PC-9 (cell line): ENCODE data around the gene SYCN.

Experiments used
- CTCF ChIP-seq: fragments of 200-600 bp; sonication (generic); conservative IDR thresholded peaks from 2 replicates; pipeline ENCODE4 v1.6.1; 2017; ENCODE audit warnings: mixed run types, antibody characterized with exemption, mild to moderate bottlenecking, moderate library complexity
- EZH2 ChIP-seq: fragments of 200-600 bp; sonication (generic); IDR thresholded peaks from 2 replicates; pipeline ENCODE4 v1.8.0; 2017; ENCODE audit warnings: antibody characterized with exemption, low read depth

DNA sequence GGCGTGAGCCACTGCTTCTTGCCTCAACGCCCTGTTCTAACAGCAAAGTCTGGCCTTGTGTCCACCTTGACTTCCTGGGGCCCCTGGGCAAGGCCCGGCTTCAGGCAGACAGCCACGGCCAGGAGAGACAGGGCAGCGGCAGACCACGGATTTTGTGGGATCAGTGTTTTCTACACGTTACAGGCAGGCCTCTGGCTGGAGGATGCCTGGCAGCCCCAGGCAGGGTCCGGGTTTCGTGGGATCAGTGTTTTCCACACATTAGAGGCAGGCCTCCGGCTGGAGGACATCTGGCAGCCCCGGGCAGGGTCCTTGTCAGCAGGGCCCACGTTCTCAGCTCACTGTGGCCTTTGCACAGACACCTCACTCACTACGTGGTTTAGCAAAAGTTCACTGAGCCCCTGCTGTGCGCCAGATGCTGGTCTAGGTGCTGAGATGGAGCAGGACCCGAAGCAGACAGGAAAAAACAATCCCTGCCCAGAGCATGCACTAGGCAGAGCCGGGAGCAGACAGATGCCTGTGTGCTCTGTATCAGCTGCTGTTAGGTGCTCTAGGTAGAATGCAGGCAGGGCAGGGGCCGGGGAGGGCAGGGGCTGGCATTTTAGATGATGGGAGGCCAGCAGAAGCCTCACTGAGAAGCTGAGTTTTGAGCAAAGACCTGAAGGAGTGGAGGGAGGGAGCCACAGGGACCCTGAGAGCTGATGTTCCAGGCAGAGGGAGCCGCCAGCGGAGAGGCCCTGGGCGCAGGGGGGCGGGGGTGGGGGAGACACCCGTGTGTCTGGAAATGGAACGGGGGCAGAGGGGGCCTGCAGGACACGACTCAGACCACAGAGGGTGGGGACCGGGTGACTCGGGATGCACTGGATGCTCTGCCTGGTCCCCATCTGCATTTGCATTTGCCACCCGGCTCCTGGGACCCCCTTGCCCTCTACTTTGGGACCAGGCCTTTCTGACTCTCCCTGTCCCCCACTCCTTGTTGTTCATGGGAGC lies 32.3 kb downstream of the SYCN start:
- no peak for TF ChIP-seq CTCF
- TF ChIP-seq EZH2: no peak
